HUES6 (cell line): ENCODE data around the gene ITPA.

Experiments
- H3K27ac ChIP-seq: 2 replicates; pipeline ENCODE4 v1.7.0; 2013; ENCODE audit warnings: low read depth, mild to moderate bottlenecking, low read length, inconsistent platforms
- H3K27me3 ChIP-seq: 2 replicates; pipeline ENCODE4 v1.6.1; 2013; ENCODE audit warnings: low read length; ENCODE audit not compliant: control insufficient read depth, insufficient read depth
- H3K36me3 ChIP-seq: 2 replicates; pipeline ENCODE4 v1.6.1; 2013; ENCODE audit warnings: low read length; ENCODE audit not compliant: control insufficient read depth, insufficient read depth
- H3K4me1 ChIP-seq: 2 replicates; pipeline ENCODE4 v1.6.1; 2013; ENCODE audit warnings: low read length; ENCODE audit not compliant: control insufficient read depth, insufficient read depth
- H3K4me3 ChIP-seq: 2 replicates; pipeline ENCODE4 v1.5.1; 2013; ENCODE audit warnings: low read depth, low read length
- H3K9ac ChIP-seq: one replicate; pipeline ENCODE4 v1.6.1; 2013; ENCODE audit warnings: mild to moderate bottlenecking, low read length
- H3K9me3 ChIP-seq: 2 replicates; pipeline ENCODE4 v1.6.1; 2013; ENCODE audit warnings: low read depth, low read length; ENCODE audit not compliant: control insufficient read depth, insufficient read depth

ITPA gene

DNA sequence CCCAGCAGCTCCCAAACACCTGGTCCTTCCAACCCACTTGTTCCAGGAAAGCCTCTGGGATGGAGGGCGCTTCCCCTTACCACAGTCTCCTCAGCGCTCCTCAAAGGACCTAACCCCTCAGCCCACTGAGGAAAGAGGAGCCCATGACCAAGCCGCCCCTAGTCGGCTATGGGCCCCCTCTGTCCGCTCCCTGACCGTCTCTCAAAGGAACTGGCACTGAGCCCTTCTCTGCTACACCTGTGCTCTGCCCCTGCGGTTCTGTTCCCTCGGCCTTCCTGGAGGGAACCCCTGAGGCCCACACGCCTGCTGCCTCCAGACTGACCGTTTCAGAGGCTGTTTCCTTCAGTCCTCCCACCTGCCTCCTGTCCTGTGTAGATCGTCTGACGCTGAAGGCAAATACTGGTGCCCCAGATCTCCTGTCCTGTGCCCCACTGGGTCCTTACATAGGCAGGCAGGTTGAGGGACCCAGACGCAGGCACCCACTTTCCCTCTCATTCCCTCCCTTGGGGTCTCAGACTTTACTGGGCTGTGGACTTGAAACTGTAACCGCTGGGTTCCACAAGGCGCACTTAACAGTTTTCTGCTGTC lies 31.6 kb downstream of the ITPA start:
- Histone ChIP-seq H3K4me3 (peak overlapping the region; percentile 92), H3K4me1 (peaks cover 12% of the 10 kb centered on the region), H3K9me3 (no peaks in the 10 kb centered on the region), H3K27ac (no peak overlapping the region), H3K9ac (no peak overlapping the region), H3K36me3 (no peaks in the 10 kb centered on the region), H3K27me3 (peaks cover 61% of the 10 kb centered on the region)

DNA sequence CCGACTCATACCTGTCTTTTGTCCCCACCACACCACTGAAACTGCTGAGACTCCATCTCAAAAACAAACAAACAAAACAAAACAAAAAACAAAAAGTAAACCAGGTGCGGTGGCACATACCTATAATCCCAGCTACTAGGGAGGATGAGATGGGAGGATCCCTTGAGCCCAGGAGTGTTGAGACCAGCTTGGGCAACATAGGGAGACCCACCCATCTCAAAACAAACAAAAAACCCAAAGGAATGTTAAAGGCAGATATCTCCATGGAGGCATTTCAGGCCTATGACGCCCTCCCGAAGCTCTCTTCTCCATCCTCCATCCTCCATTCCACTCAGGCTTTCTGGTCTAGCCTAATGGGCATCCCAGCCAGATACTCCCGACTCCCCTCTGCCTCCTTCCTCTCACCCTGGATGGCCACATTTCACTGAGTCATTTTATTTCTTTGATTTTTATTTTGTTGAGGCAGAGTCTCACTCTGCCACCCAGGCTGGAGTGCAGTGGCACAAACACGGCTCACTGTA lies 32.9 kb downstream of the ITPA start:
- H3K36me3 ChIP-seq, result no peaks in the 10 kb centered on the region
- H3K9ac ChIP-seq, result no peak overlapping the region
- H3K4me1 ChIP-seq, result peaks cover 12% of the 10 kb centered on the region
- H3K4me3 ChIP-seq, result no peak overlapping the region
- no peak overlapping the region for H3K27ac ChIP-seq
- no peaks in the 10 kb centered on the region for H3K9me3 ChIP-seq
- peaks cover 55% of the 10 kb centered on the region for H3K27me3 ChIP-seq

DNA sequence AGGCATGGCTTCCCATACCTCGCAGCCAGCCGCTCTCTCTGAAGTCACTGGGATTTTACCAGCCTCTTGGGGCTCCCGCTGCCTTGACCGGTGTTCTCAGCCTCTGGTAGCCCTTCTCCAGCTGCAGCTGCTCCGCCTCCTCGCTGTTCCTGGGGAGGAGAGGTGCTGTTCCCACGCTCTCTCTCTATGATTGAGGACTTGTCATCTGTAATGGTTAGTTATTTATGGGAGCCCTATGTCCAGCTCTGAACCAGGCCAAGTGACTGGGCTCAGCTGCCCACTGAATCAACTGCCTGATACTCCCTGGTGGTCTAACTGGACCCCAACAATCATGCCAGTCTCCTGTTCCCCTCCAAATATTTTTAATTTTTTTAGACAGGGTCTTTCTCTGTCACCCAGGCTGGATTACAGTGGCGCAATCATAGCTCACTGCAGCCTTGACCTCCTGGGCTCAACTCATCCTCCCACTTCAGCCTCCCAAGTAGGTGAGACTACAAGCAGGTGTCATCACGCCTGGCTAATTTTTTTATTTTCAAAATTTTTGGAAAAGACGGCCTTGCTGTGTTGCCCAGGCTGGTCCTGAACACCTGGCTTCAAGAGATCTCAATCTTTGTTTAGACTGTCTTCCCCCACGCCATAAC lies 34.5 kb downstream of the ITPA start:
- no peak overlapping the region for H3K9ac ChIP-seq
- no peaks in the 10 kb centered on the region for H3K9me3 ChIP-seq
- H3K4me1 ChIP-seq, result peaks cover 15% of the 10 kb centered on the region
- no peak overlapping the region for H3K4me3 ChIP-seq
- no peak overlapping the region for H3K27ac ChIP-seq
- no peaks in the 10 kb centered on the region for H3K36me3 ChIP-seq
- peaks cover 54% of the 10 kb centered on the region for H3K27me3 ChIP-seq

DNA sequence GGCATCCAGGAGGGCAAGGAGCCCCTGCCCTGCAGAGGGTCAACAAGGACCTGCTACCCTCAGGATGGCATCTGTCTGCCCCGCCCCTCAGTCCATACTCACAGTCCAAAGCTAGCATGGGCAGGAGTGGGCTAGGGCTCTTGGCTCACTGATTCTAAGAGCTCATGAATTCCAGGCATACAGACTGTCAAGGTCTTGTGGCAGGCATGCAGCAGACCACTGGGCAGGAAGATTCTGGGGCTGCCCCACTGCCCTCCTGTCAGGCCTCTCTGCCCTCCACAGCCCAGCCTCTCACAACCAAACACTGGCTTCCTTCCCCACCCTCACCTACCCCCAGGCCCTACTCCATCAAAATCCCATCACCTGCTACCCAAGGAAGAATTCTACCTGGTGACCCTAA lies 35.3 kb downstream of the ITPA start:
- peaks cover 22% of the 10 kb centered on the region for H3K4me1 ChIP-seq
- H3K27me3 ChIP-seq, result peaks cover 55% of the 10 kb centered on the region
- H3K9me3 ChIP-seq, result no peaks in the 10 kb centered on the region
- H3K27ac ChIP-seq, result no peak overlapping the region
- no peaks in the 10 kb centered on the region for H3K36me3 ChIP-seq
- H3K4me3 ChIP-seq, result no peak overlapping the region
- H3K9ac ChIP-seq, result no peak overlapping the region

DNA sequence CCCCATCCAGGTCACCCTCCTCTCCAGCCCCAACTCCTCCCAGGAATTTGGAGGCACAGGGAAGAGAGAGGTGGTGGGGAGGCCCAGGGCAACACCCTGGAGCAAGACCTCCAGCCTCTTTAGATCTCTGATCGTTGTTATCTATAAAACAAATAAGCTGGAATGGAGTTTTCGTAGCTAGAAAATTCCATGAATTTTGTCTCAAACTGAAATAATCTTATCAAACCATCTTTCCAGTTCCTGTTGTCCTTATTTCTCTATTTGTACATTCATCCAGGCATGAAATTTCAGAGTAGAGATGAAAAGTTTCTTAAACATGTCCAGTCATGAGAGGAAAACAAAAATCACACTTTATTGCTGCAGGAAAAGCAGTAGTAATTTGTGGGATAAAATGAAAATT lies 35.9 kb downstream of the ITPA start:
- H3K9me3 ChIP-seq, result no peaks in the 10 kb centered on the region
- no peaks in the 10 kb centered on the region for H3K36me3 ChIP-seq
- H3K4me3 ChIP-seq, result no peak overlapping the region
- no peak overlapping the region for H3K27ac ChIP-seq
- peaks cover 26% of the 10 kb centered on the region for H3K4me1 ChIP-seq
- H3K27me3 ChIP-seq, result peaks cover 53% of the 10 kb centered on the region
- no peak overlapping the region for H3K9ac ChIP-seq

DNA sequence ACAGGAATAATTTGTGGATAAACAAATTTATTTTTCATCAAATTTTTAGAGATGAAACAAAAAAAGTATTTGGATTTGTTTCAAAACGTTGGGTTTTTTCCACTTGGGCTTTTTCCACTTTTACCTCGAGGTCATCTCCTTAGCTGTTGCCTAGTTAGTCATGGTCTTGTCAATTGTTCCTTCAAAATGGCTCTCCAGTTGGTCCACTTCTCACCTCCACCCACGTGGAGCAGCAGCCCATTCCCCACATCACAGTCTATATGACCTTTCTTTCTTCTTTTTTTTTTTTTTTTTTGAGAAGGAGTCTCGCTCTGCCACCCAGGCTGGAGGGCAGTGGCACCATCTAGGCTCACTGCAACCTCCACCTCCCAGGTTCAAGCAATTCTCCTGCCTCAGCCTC lies 36.4 kb downstream of the ITPA start:
- H3K27me3 ChIP-seq, result peaks cover 47% of the 10 kb centered on the region
- no peak overlapping the region for H3K27ac ChIP-seq
- H3K36me3 ChIP-seq, result no peaks in the 10 kb centered on the region
- peaks cover 24% of the 10 kb centered on the region for H3K4me1 ChIP-seq
- no peak overlapping the region for H3K4me3 ChIP-seq
- no peaks in the 10 kb centered on the region for H3K9me3 ChIP-seq
- H3K9ac ChIP-seq, result no peak overlapping the region

DNA sequence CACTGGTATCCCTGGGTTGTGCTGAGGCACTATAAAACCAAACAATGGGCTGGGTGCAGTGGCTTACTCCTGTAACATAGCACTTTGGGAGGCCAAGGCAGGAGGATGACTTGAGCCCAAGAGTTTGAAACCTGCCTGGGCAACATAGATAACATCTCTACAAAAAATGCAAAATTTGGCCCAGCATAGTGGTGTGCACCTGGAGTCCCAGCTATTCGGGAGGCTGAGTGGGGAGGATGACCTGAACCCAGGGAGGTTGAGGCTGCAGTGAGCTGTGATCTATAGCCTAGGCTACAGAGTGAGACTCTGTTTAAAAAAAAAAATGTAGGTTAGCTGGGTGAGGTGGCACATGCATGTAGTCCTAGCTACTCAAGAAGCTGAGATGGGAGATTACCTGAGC lies 37.4 kb downstream of the ITPA start:
- Histone ChIP-seq H3K4me3 (no peak overlapping the region), H3K9ac (no peak overlapping the region), H3K36me3 (no peaks in the 10 kb centered on the region), H3K27me3 (peaks cover 37% of the 10 kb centered on the region), H3K4me1 (peaks cover 23% of the 10 kb centered on the region), H3K27ac (no peak overlapping the region), H3K9me3 (no peaks in the 10 kb centered on the region)

DNA sequence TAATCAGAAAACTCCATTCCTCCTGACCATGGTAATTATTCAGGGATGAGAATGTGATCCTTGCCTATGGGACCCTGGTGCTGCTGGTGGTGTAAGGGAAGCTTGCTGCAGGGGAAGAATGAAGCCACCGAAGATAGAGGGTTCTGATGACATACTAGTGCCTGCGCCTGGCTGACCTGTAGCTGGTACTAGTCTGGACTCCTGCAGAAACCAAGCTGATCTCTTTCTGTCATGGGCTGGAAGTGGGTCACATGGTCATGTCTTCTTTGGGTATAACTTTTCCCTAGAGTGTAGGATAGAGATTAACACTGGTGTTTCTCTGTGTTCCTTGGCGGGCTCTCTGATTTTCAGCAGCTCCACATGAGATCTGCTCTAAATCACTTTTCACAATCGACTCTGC lies 38.3 kb downstream of the ITPA start:
- H3K9me3 ChIP-seq, result no peaks in the 10 kb centered on the region

DNA sequence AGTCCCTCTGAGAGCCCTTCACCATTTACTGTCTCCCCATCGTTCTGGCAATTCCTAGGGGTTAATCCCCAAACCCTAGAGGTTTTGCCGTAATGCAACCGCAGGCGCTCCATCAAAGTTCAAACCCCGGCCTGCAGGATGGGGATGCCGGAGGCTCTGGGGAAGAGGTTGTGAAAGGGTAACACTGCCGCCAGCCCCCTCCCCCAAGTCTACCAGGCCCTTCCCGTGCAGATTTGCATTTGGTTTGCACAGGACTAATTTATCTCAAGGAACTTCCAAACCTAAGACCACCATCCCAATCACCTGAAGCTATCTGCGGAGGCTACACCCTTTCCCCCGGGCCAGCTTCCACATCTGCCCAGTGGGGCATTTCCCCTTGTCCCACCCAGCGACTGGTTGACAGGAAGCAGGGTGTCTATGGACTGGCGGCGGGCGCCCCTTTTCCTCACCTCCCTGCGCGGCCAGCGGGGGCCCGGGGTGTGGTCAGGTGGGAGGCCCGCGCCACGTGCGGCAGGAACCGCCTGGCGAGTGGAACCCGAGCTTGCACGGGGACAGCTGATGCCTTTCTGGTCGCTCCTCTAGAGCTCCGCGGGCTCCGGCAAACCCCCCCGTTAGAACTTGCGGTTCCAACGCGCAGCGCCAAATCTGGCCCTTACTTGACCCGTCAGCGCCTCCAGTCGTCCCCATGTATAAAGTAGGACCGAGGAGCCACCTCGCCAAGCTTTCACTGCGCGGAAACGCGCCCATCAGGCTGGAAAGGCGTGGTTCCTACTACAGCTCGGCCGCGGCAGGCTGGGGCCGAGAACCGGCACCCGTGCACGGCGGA lies 39.1 kb downstream of the ITPA start:
- H3K9ac ChIP-seq, result peak overlapping the region; percentile 40

More for the DNA sequence above, 38.3 kb downstream of the ITPA start:
- H3K27ac ChIP-seq, result no peak overlapping the region
- H3K36me3 ChIP-seq, result peaks cover 6% of the 10 kb centered on the region; the same call in 1 of the 2 replicates
- no peak overlapping the region for H3K9ac ChIP-seq
- H3K4me1 ChIP-seq, result peaks cover 23% of the 10 kb centered on the region
- peaks cover 37% of the 10 kb centered on the region for H3K27me3 ChIP-seq
- no peak overlapping the region for H3K4me3 ChIP-seq

DNA sequence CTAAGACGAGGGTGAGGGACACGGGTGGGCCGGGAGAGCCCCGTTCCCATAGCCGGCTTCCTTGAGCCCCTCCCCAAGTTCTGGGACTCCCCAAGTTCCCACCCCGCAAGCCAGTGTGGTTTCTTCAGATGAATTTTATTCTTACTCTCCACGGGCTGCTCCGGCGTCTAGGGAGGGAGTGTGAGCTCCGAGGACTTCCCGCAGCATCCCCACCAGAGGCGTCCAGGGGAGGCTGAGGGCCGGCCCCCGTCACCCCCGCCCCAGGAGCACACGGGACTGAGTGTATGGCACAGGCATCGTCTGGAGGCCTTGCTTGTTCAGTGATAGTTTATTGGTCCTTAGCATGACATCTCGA lies 39.7 kb downstream of the ITPA start:
- Histone ChIP-seq H3K9ac (no peak overlapping the region), H3K4me3 (peak overlapping the region; percentile 59), H3K4me1 (peaks cover 23% of the 10 kb centered on the region), H3K27me3 (peaks cover 35% of the 10 kb centered on the region), H3K9me3 (no peaks in the 10 kb centered on the region), H3K27ac (no peak overlapping the region), H3K36me3 (peaks cover 7% of the 10 kb centered on the region; the same call in 1 of the 2 replicates)

More for the DNA sequence above, 39.1 kb downstream of the ITPA start:
- H3K27ac ChIP-seq, result no peak overlapping the region
- peaks cover 7% of the 10 kb centered on the region; the same call in 1 of the 2 replicates for H3K36me3 ChIP-seq
- peak overlapping the region; percentile 59 for H3K4me3 ChIP-seq
- H3K27me3 ChIP-seq, result peaks cover 37% of the 10 kb centered on the region
- H3K4me1 ChIP-seq, result peaks cover 23% of the 10 kb centered on the region
- H3K9me3 ChIP-seq, result no peaks in the 10 kb centered on the region

DNA sequence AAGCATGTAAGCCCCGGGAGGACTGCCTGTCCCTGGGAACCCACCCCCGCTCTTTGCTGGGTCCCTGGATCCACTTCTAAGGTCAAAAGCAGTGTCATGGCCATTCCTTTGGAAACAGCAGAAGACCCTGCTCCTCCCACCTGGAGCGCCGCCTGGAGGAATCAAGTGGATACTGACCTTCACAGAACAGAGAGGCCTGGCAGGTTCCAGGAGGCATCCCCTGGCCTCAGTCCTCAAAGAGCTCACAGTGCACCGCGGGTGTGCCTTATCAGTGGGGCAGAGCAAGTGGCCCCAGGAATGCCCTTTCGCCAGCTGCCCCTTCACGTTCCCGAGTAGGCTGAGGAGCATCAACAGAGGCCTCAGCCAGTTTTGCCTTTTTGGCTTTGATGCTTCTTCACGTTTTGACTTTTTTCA lies 40.8 kb downstream of the ITPA start:
- H3K4me1 ChIP-seq, result peaks cover 23% of the 10 kb centered on the region
- no peak overlapping the region for H3K4me3 ChIP-seq
- H3K27ac ChIP-seq, result no peak overlapping the region
- peaks cover 32% of the 10 kb centered on the region for H3K27me3 ChIP-seq
- no peaks in the 10 kb centered on the region for H3K9me3 ChIP-seq
- H3K36me3 ChIP-seq, result peaks cover 12% of the 10 kb centered on the region; the same call in 1 of the 2 replicates
- H3K9ac ChIP-seq, result no peak overlapping the region
